Spleen (tissue), 11 donors: ENCODE results near the gene EPN1. TPM values are rescaled to one million over a fixed set of nuclear protein-coding genes. Genes with fewer than 3 reads are reported as not detected.

Experiments
- DNase-seq: peaks from one replicate; pipeline ENCODE4 v3.0.0-alpha.2; 2020
- H3K27ac ChIP-seq, 8 donors: fragments of 200-600 bp; sonication (generic) in 7 of 8; 1 replicate in 4 of 8; 2 replicates in 4 of 8; pipeline versions ENCODE4 v1.5.0 to v1.8.0; 2016 to 2021; ENCODE audit warnings: inconsistent platforms in 4 of 8, mild to moderate bottlenecking in 4 of 8, moderate library complexity in 1 of 8
- H3K27me3 ChIP-seq, 7 donors: fragments of 200-600 bp; sonication (generic) in 6 of 7; replicated peaks in 1 of 7; 1 replicate in 4 of 7; 2 replicates in 3 of 7; pipeline versions ENCODE4 v1.5.0 to v1.8.0; 2016 to 2021; ENCODE audit warnings: inconsistent platforms in 3 of 7, mild to moderate bottlenecking in 1 of 7
- H3K36me3 ChIP-seq, 6 donors: fragments of 200-600 bp; sonication (generic) in 5 of 6; 1 replicate in 4 of 6; 2 replicates in 2 of 6; pipeline versions ENCODE4 v1.5.0 to v1.8.0; 2016 to 2021; ENCODE audit warnings: inconsistent platforms in 2 of 6
- H3K4me1 ChIP-seq, 6 donors: fragments of 200-600 bp; sonication (generic) in 5 of 6; 1 replicate in 3 of 6; 2 replicates in 3 of 6; pipeline versions ENCODE4 v1.5.0 to v1.8.0; 2016 to 2021; ENCODE audit warnings: inconsistent platforms in 3 of 6
- H3K4me3 ChIP-seq, 8 donors: fragments of 200-600 bp; sonication (generic) in 7 of 8; 1 replicate in 4 of 8; 2 replicates in 4 of 8; pipeline versions ENCODE4 v1.5.0 to v1.8.0; 2016 to 2021; ENCODE audit warnings: inconsistent platforms in 4 of 8, mild to moderate bottlenecking in 4 of 8, moderate library complexity in 2 of 8
- H3K9me3 ChIP-seq, 8 donors: fragments of 200-600 bp; sonication (generic) in 7 of 8; 1 replicate in 4 of 8; 2 replicates in 4 of 8; pipeline versions ENCODE4 v1.5.0 to v1.8.0; 2016 to 2021; ENCODE audit warnings: inconsistent platforms in 4 of 8
- CTCF ChIP-seq, 11 experiments: fragments of 200-600 bp in 7 of 11; fragments of 450-650 bp in 4 of 11; sonication (generic) in 4 of 11; IDR thresholded peaks in 8 of 11; conservative IDR thresholded peaks in 3 of 11; 1 replicate in 7 of 11; 2 replicates in 4 of 11; pipeline versions ENCODE4 v1.4.0 to v1.8.0; 2016 to 2021; ENCODE audit warnings: antibody characterized with exemption in 11 of 11, inconsistent platforms in 4 of 11, mild to moderate bottlenecking in 1 of 11
- POLR2A ChIP-seq, 3 donors: fragments of 450-650 bp; IDR thresholded peaks; one replicate each; pipeline ENCODE4 v1.5.1; 2017; ENCODE audit warnings: antibody characterized with exemption in 3 of 3, mild to moderate bottlenecking in 1 of 3
- POLR2AphosphoS5 ChIP-seq, 3 donors: sonication (generic); formaldehyde crosslinking; IDR thresholded peaks; one replicate each; pipeline ENCODE4 v1.5.1; 2017; ENCODE audit warnings: antibody characterized with exemption in 3 of 3
- WGBS, 5 donors: extraction: QIAGEN DNeasy Blood & Tissue Kit in 3 of 5; methylation state at CpG; one replicate each; pipeline versions ENCODE4 v1.1.5 to v1.1.7; 2013 to 2018; 5-methylcytosine and 5-hydroxymethylcytosine counted together
- intact Hi-C: fragments of 100-400 bp; cut with DNase I; formaldehyde crosslinking; loops from one replicate; pipeline ENCODE4 v1.15.0; 2023; ENCODE audit warnings: low total_unique reads
- polyA plus RNA-seq, 3 donors: library from polyadenylated mRNA; stranded (reverse); fragments of 200-250 nt; gene quantifications; one replicate each; pipeline ENCODE4 v1.2.1, GENCODE V29; 2013
- total RNA-seq, 7 donors: library from RNA; depleted of rRNA in 3 of 7; stranded (reverse); fragments of >200 nt in 3 of 7; fragmentation: NEBNext Ultra II Directional in 4 of 7; extraction: Animal tissue kit (Norgen Biotek cat#: 25700) in 4 of 7; gene quantifications; one replicate each; pipeline versions ENCODE4 v1.1.0 to v1.2.1, GENCODE V29; 2016 to 2021
- donor health status: healthy with polysubstance abuse.
- donor health status: DM: no; HTN: no; CAD: no; lungs with moderate emphysema.
- donor health status: DM: no; HTN: no; CAD: no.
- donor health status: Bipolar disorder and iron deficiency.
- donor health status: healthy.
- donor health status: DM: no; HTN: no; CAD: no.
- donor health status: DM: yes; HTN: yes; CAD: no.

The EPN1 gene
- total and polyA plus RNA-seq, 10 donors = 36.8 to 166 (median 113) TPM

GRCh38 chr19:55633861-55634260 lies 41.2 kb upstream of the EPN1 start:
- intact Hi-C loops = loop anchor here (2.0 kb wide), 1 partner anchor 117 kb away; no protein-coding TSS in a partner anchor
- Histone ChIP-seq H3K36me3 (peaks cover 0 to 9% (median 3%) of the 10 kb centered on the region in 6 donors), H3K27me3 (no peaks in the 10 kb centered on the region), H3K4me1 (peaks cover 26 to 66% (median 53%) of the 10 kb centered on the region in 6 donors), H3K27ac (peak overlapping the region in 6 of 8 donors; percentile 96 to 99 (median 98)), H3K4me3 (peak overlapping the region in 1 of 8 donors; percentile 82), H3K9me3 (no peaks in the 10 kb centered on the region)
- WGBS, 5 donors = 60 to 85% (median 83%) methylated on average over 8 of the region's 8 CpGs
- TF ChIP-seq CTCF (IDR thresholded peaks at IDR 0.05 in 8 of 11, conservative IDR thresholded peaks at IDR 0.05 in 3 of 11) = no peak
- DNase-seq = no peak

- Histone ChIP-seq H3K4me3 (peak overlapping the region; percentile 66 to 85 (median 70)), H3K4me1 (peaks cover 34 to 81% (median 67%) of the 10 kb centered on the region in 6 donors), H3K27me3 (no peaks in the 10 kb centered on the region), H3K9me3 (no peaks in the 10 kb centered on the region), H3K36me3 (peaks cover 0 to 9% (median 3%) of the 10 kb centered on the region in 6 donors), H3K27ac (peak overlapping the region; percentile 95 to 99 (median 98))
- WGBS, 5 donors = 6 to 16% (median 13%) methylated on average over 9 of the region's 9 CpGs
- TF ChIP-seq POLR2AphosphoS5 (IDR thresholded peaks at IDR 0.05) (no peak), CTCF (IDR thresholded peaks at IDR 0.05 in 8 of 11, conservative IDR thresholded peaks at IDR 0.05 in 3 of 11) (no peak), POLR2A (IDR thresholded peaks at IDR 0.05) (no peak)
- intact Hi-C loops = no loop called here
- no peak for DNase-seq
Observed at GRCh38 chr19:55635334-55635717, 39.7 kb upstream of the EPN1 start.

- intact Hi-C loops = no loop called here
- no peak for DNase-seq
- peak overlapping the region; percentile 66 to 85 (median 70) for H3K4me3 ChIP-seq
- no peak for TF ChIP-seq POLR2A (IDR thresholded peaks at IDR 0.05)
- no peak for TF ChIP-seq CTCF (IDR thresholded peaks at IDR 0.05 in 8 of 11, conservative IDR thresholded peaks at IDR 0.05 in 3 of 11)
- no peak for TF ChIP-seq POLR2AphosphoS5 (IDR thresholded peaks at IDR 0.05)
- H3K36me3 ChIP-seq = peaks cover 0 to 9% (median 3%) of the 10 kb centered on the region in 6 donors
- H3K4me1 ChIP-seq = peaks cover 37 to 87% (median 72%) of the 10 kb centered on the region in 6 donors
- 57 to 73% (median 60%) methylated on average over 7 of the region's 7 CpGs for WGBS, 5 donors
- H3K27me3 ChIP-seq = no peaks in the 10 kb centered on the region
- H3K27ac ChIP-seq = peak overlapping the region; percentile 95 to 99 (median 98)
- no peaks in the 10 kb centered on the region for H3K9me3 ChIP-seq
Observed at GRCh38 chr19:55635856-55636440, 39.1 kb upstream of the EPN1 start.

- peak overlapping the region in 1 of 8 donors; percentile 98 for H3K27ac ChIP-seq
- no peaks in the 10 kb centered on the region for H3K27me3 ChIP-seq
- H3K36me3 ChIP-seq = peaks cover 0 to 9% (median 3%) of the 10 kb centered on the region in 6 donors
- peaks cover 37 to 88% (median 74%) of the 10 kb centered on the region in 6 donors for H3K4me1 ChIP-seq
- TF ChIP-seq CTCF (IDR thresholded peaks at IDR 0.05 in 8 of 11, conservative IDR thresholded peaks at IDR 0.05 in 3 of 11) = no peak
- no peak for TF ChIP-seq POLR2A (IDR thresholded peaks at IDR 0.05)
- TF ChIP-seq POLR2AphosphoS5 (IDR thresholded peaks at IDR 0.05) = no peak
- intact Hi-C loops = no loop called here
- H3K9me3 ChIP-seq = no peaks in the 10 kb centered on the region
- 81 to 91% (median 85%) methylated on average over 4 of the region's 4 CpGs for WGBS, 5 donors
- DNase-seq = no peak
- H3K4me3 ChIP-seq = peak overlapping the region in 1 of 8 donors; percentile 82
Observed at GRCh38 chr19:55636723-55637122, 38.3 kb upstream of the EPN1 start.
